GM23338 (cell line): Measurements from ENCODE around the gene TUBAL3.

ENCODE experiments used
- CREB1 ChIP-seq: fragments of 250-450 bp; sonication (Bioruptor Pico); IDR thresholded peaks from 2 replicates; pipeline ENCODE4 v1.5.0; 2020; ENCODE audit warnings: low read depth, mild to moderate bottlenecking, moderate library complexity
- CTCF ChIP-seq, 2 experiments: fragments of 200-600 bp in 1 of 2; sonication (generic) in 1 of 2; conservative IDR thresholded peaks; 2 replicates each; pipeline versions ENCODE4 v1.5.1 to v1.6.1; 2016 to 2017; ENCODE audit warnings: antibody characterized with exemption in 2 of 2, low read depth in 2 of 2, mild to moderate bottlenecking in 2 of 2, moderate library complexity in 1 of 2
- EZH2 ChIP-seq: fragments of 200-600 bp; sonication (generic); IDR thresholded peaks from one replicate; pipeline ENCODE4 v1.8.0; 2017; ENCODE audit warnings: antibody characterized with exemption, mild to moderate bottlenecking, low read depth; ENCODE audit not compliant: unreplicated experiment
- JUNB ChIP-seq: IDR thresholded peaks from one replicate; pipeline ENCODE4 v1.6.1; 2016; ENCODE audit warnings: antibody characterized with exemption; ENCODE audit not compliant: unreplicated experiment
- POLR2AphosphoS5 ChIP-seq: IDR thresholded peaks from 2 replicates; pipeline ENCODE4 v1.6.1; 2016; ENCODE audit warnings: antibody characterized with exemption, low read depth
- REST ChIP-seq: IDR thresholded peaks from one replicate; pipeline ENCODE4 v1.6.1; 2018; ENCODE audit warnings: antibody characterized with exemption; ENCODE audit not compliant: unreplicated experiment

- no peak for TF ChIP-seq CREB1 (CRISPR knock-in tag)
- TF ChIP-seq CTCF (conservative IDR thresholded peaks at IDR 0.05; ENCODE audit: low read depth in 2 of 2): no peak
- no peak for TF ChIP-seq REST
- TF ChIP-seq POLR2AphosphoS5: no peak
- TF ChIP-seq EZH2: no peak
- no peak for TF ChIP-seq JUNB
Measured at GRCh38 chr10:5404208-5405041, at the start of gene TUBAL3.
